Measurements from ENCODE around the gene NTM.

NTM gene

GRCh38 chr11:132185726-132186592 is 815.5 kb downstream of the NTM start:
- TF ChIP-seq, protein P1, sequence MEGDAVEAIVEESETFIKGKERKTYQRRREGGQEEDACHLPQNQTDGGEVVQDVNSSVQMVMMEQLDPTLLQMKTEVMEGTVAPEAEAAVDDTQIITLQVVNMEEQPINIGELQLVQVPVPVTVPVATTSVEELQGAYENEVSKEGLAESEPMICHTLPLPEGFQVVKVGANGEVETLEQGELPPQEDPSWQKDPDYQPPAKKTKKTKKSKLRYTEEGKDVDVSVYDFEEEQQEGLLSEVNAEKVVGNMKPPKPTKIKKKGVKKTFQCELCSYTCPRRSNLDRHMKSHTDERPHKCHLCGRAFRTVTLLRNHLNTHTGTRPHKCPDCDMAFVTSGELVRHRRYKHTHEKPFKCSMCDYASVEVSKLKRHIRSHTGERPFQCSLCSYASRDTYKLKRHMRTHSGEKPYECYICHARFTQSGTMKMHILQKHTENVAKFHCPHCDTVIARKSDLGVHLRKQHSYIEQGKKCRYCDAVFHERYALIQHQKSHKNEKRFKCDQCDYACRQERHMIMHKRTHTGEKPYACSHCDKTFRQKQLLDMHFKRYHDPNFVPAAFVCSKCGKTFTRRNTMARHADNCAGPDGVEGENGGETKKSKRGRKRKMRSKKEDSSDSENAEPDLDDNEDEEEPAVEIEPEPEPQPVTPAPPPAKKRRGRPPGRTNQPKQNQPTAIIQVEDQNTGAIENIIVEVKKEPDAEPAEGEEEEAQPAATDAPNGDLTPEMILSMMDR (IDR thresholded peaks at IDR 0.05; ENCODE audit: extremely low read depth, missing control alignments): no peak
- DNase-seq (ENCODE audit: low spot score): no peak

- TF ChIP-seq, protein P1 (IDR thresholded peaks at IDR 0.05; ENCODE audit: extremely low read depth, missing control alignments): no peak
- DNase-seq (ENCODE audit: low spot score): no peak
Observed at GRCh38 chr11:132186699-132187098, 816.3 kb downstream of the NTM start.

GRCh38 chr11:132187386-132187785 is 817.0 kb downstream of the NTM start:
- TF ChIP-seq, protein P1 (IDR thresholded peaks at IDR 0.05; ENCODE audit: extremely low read depth, missing control alignments): no peak
- no peak for DNase-seq (ENCODE audit: low spot score)

- TF ChIP-seq, protein P1 (IDR thresholded peaks at IDR 0.05; ENCODE audit: extremely low read depth, missing control alignments): no peak
- no peak for DNase-seq (ENCODE audit: low spot score)
Observed at GRCh38 chr11:132187814-132188213, 817.4 kb downstream of the NTM start.

- no peak for DNase-seq (ENCODE audit: low spot score)
- TF ChIP-seq, protein P1 (IDR thresholded peaks at IDR 0.05; ENCODE audit: extremely low read depth, missing control alignments): no peak
Observed at GRCh38 chr11:132196928-132197327, 826.5 kb downstream of the NTM start.

- TF ChIP-seq, protein P1 (IDR thresholded peaks at IDR 0.05; ENCODE audit: extremely low read depth, missing control alignments): no peak
Observed at GRCh38 chr11:132200353-132200936, 830.0 kb downstream of the NTM start.

GRCh38 chr11:132202621-132203020 is 832.2 kb downstream of the NTM start:
- TF ChIP-seq, protein P1 (IDR thresholded peaks at IDR 0.05; ENCODE audit: extremely low read depth, missing control alignments): no peak
- DNase-seq (ENCODE audit: low spot score): no peak

More at GRCh38 chr11:132200353-132200936, 830.0 kb downstream of the NTM start:
- no peak for DNase-seq (ENCODE audit: low spot score)
